ENCODE data around the gene ZNF649.

The ZNF649 gene

DNA sequence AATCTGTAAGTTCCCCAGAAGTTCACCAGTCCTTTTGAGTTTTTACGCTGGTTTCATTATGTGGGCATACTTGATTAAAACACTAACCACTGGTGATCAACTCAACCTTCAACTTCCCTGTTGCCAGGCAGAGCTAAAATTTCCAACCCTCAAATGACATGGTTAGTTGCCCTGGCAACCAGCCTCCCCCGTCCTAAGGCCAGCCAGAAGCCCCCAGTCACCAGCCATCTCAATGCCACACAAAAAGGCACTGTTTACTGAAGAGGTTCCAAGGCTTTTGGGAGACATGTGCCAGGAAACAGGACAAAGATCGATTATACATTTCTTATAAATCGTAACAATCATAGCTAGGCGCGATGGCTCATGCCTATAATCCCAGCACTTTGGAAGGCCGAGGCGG is 1.6 kb downstream of the ZNF649 start:
- H3K36me3 ChIP-seq (replicated peaks) = peaks cover 14% of the 10 kb centered on the region
- in situ Hi-C loops (cut with HindIII; ENCODE audit: low pct_ligation_motif_present, low sequenced_read_pairs) = no loop called here
- TF ChIP-seq, protein P1, sequence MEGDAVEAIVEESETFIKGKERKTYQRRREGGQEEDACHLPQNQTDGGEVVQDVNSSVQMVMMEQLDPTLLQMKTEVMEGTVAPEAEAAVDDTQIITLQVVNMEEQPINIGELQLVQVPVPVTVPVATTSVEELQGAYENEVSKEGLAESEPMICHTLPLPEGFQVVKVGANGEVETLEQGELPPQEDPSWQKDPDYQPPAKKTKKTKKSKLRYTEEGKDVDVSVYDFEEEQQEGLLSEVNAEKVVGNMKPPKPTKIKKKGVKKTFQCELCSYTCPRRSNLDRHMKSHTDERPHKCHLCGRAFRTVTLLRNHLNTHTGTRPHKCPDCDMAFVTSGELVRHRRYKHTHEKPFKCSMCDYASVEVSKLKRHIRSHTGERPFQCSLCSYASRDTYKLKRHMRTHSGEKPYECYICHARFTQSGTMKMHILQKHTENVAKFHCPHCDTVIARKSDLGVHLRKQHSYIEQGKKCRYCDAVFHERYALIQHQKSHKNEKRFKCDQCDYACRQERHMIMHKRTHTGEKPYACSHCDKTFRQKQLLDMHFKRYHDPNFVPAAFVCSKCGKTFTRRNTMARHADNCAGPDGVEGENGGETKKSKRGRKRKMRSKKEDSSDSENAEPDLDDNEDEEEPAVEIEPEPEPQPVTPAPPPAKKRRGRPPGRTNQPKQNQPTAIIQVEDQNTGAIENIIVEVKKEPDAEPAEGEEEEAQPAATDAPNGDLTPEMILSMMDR (IDR thresholded peaks at IDR 0.05; ENCODE audit: low read depth, low read length, missing control alignments) = no peak
- H3K4me3 ChIP-seq (ENCODE audit: low read depth, low read length) = no peak overlapping the region
- H3K27ac ChIP-seq = no peak overlapping the region
- no peak for DNase-seq
- H3K27me3 ChIP-seq (replicated peaks) = no peaks in the 10 kb centered on the region

DNA sequence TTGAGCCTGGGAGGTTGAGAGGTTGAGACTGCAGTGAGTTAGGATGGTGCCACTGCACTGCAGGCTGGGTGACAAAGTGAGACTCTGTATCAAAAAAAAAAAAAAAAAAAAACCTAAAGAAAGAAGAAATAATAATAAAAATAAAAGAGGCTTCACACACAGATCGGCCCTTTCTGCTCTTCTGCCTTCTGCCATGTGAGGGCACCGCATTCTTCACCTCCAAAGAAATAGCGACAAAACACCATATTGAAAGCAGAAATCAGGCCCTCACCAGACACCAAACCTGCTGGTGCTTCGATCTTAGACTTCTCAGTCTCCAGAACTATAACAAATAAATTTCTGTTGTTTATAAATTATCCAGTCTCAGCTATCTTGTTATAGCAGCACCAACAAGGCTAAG is 3.0 kb downstream of the ZNF649 start:
- Histone ChIP-seq H3K4me3 (ENCODE audit: low read depth, low read length) (no peak overlapping the region), H3K36me3 (replicated peaks) (peaks cover 21% of the 10 kb centered on the region), H3K27ac (no peak overlapping the region), H3K27me3 (replicated peaks) (no peaks in the 10 kb centered on the region)
- no peak for DNase-seq
- TF ChIP-seq, protein P1 (IDR thresholded peaks at IDR 0.05; ENCODE audit: low read depth, low read length, missing control alignments) = peak; percentile 2
- in situ Hi-C loops (cut with HindIII; ENCODE audit: low pct_ligation_motif_present, low sequenced_read_pairs) = no loop called here

DNA sequence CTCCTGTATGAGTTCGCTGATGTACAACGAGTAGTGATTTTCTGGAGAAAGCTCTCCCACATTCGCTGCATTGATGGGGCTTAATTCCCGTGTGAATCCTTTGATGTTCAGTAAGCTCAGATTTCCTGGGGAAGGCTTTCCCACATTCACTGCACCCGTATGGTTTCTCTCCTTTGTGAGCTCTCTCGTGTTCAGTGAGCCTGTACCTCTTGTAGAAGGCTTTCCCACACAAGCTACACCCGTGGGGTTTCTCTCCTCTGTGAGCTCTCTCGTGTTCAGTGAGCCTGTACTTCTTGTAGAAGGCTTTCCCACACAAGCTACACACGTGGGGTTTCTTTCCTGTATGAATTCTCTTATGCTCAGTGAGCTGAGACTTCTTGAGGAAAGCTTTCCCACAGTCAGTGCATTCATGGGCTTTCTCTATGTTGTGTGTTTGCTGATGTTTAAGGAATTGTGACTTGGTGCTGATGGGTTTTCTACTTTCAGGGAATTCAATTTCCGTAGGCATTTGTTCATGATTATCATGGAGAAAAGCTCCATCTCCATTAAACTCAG is 13.5 kb downstream of the ZNF649 start:
- in situ Hi-C loops (cut with HindIII; ENCODE audit: low pct_ligation_motif_present, low sequenced_read_pairs) = no loop called here
- TF ChIP-seq, protein P1 (IDR thresholded peaks at IDR 0.05; ENCODE audit: low read depth, low read length, missing control alignments) = no peak
- Histone ChIP-seq H3K27ac (no peak overlapping the region), H3K27me3 (replicated peaks) (no peaks in the 10 kb centered on the region), H3K36me3 (replicated peaks) (peaks cover 53% of the 10 kb centered on the region), H3K4me3 (ENCODE audit: low read depth, low read length) (no peak overlapping the region)
- DNase-seq = no peak

DNA sequence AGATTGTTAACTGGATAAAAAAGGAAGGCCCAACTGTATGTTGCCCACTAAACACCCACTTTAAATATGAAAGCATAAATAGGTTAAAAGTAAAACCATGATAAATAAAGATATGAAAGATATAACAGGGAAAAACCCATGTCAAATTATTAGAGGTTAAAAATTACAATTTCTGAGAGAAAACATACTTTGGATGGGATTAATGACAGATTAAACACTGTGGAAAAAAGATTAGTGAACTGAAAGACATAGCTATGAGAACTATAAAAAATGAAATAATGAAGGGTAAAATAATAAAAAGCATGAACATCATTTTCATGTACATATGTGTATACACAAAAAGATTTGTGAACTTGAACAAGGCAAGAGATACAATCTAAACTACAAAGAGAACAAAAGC is 14.9 kb downstream of the ZNF649 start:
- Histone ChIP-seq H3K27ac (no peak overlapping the region), H3K4me3 (ENCODE audit: low read depth, low read length) (no peak overlapping the region), H3K27me3 (replicated peaks) (no peaks in the 10 kb centered on the region), H3K36me3 (replicated peaks) (peaks cover 42% of the 10 kb centered on the region)
- TF ChIP-seq, protein P1 (IDR thresholded peaks at IDR 0.05; ENCODE audit: low read depth, low read length, missing control alignments) = no peak
- no peak for DNase-seq
- in situ Hi-C loops (cut with HindIII; ENCODE audit: low pct_ligation_motif_present, low sequenced_read_pairs) = no loop called here

DNA sequence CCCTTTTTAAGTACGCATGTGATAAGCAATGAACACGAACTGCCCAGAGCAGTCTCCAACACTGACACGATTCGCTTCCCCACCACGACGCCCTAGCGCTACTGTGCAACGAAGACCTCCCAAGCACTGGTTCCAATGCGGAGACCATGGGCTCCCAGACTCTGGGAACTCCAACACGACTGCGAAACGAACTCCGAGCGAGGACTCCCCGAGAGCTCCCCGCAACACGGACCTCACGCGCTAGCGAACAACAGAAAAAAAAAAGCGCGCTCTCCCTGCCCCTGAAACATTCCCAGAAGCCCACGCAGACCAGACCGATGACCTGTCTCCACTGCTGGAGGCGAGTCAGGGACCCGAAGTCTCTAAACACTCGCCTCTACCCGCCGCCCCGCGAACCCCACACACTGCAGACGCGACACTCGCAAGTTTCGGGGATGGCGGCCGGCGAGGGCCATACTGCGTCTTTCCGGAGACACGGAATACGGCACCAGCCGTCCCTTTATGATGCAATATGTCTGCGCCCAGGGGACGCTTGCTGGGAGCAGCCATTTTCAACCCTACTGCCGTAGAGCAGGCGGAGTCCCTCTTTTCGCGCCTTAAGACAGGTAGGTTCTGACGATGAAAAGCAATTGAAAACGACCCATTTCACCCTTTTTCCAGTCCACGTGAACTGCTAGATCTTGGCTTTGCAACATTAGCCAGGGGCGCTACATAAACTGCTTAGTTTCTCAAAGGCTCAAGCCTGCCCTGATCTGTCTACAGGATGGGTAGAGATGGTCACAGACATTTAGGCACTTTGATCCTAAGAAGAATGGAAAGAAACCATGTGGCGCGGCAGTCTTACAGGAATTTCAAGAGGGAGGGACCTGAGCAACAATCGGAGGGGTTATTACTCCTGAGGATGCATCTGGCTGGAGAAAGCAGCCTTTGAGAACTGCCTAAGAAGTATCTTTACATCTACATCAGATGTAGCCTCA is 17.0 kb downstream of the ZNF649 start, which contains the start of gene ZNF577:
Gene ZNF577, minus strand, starts transcription at position 430 of the 977 bp plus-strand sequence. CDS start 7,569 bp downstream, outside the sequence.
- peaks cover 28% of the 10 kb centered on the region for H3K36me3 ChIP-seq (replicated peaks)
- in situ Hi-C loops (cut with HindIII; ENCODE audit: low pct_ligation_motif_present, low sequenced_read_pairs) = no loop called here
- no peaks in the 10 kb centered on the region for H3K27me3 ChIP-seq (replicated peaks)
- H3K27ac ChIP-seq = peak within 1 kb of the TSS; percentile 15
- peak within 1 kb of the TSS; percentile 78 for H3K4me3 ChIP-seq (ENCODE audit: low read depth, low read length)
- peak; percentile 91 for DNase-seq
- TF ChIP-seq, protein P1 (IDR thresholded peaks at IDR 0.05; ENCODE audit: low read depth, low read length, missing control alignments) = no peak
